SIG-M5 (cell line): ENCODE results near the gene BCKDHB.
"Not testable (repeated sequence)": the region's sequence is repeated elsewhere in the genome, so short reads cannot be mapped to it uniquely, and the experiment has no call there.

Experiments used
- DNase-seq: peaks from one replicate; lab custom pipeline; 2025; lab: John Stamatoyannopoulos, UW

BCKDHB gene

DNA sequence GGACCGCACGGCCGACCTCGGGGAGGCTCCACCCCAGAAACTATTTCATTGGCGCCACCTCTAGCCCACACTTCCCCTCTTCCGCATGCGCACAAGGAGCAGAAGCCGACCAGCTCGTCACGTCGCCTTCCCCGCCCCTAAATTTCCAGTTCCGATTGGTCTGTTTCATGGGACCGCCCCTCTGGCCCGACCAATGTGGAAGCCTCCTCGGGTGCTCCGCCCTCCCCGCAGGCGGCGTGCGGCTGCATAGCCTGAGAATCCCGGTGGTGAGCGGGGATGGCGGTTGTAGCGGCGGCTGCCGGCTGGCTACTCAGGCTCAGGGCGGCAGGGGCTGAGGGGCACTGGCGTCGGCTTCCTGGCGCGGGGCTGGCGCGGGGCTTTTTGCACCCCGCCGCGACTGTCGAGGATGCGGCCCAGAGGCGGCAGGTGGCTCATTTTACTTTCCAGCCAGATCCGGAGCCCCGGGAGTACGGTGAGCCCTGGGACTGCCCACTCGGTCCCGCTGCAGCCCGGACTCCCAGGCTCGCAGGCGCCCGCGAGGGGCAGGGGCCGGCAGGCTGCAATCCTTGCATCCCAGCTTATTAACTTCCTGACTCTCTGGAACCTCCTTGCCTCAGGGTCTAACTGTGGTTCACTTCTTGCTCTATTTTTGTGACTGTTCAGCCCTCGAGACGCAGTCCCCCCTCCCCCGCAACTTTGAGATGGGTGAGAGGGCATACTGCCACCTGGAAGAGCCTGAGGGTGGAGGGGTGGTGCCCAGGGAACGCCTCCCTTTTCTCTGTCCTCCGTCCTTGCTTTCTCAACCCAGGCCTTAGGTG is at the start of gene BCKDHB:
TSS of gene BCKDHB (plus strand) at position 254 of the 818 bp plus-strand sequence. CDS start at position 277, 23 bp downstream.
- peak; percentile 84 for DNase-seq

DNA sequence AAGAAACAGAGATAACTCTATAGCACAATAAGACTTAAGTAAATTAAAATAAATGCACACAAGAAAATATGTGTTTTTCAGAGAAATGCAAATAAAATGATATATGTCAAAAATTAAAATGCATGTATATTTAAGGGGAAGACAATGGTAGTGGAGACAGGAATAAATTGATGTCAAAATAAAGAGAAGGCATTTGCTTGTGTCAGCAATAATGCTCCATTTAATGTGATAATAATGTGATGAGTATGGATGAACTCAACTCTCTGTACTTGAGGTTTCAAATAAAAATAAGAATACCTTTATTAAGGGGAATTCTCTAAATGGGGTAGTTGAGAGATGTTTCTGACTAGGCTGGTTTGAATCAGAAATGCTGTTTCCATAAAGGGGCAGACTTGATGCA is 45.7 kb upstream of the BCKDHB start:
- no peak for DNase-seq

DNA sequence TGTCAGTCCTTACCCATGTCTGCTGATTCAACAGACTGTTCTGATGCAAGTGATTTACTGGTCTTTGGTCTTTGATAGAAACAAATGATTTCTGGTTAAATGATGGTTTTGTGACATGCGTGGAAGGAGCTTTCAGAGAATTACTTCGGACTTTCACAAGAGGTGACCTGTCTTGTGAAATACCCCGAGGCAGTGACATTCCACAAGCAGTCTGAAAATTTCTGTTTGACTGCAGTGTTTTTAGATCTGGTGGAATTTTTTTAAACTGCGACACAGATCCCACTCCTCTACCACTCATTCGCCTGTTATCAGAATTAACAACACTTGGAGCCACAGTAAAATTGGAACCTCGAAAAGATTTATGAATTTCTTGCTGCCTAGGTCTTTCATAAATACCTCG is 38.3 kb upstream of the BCKDHB start:
- not testable (repeated sequence) for DNase-seq

DNA sequence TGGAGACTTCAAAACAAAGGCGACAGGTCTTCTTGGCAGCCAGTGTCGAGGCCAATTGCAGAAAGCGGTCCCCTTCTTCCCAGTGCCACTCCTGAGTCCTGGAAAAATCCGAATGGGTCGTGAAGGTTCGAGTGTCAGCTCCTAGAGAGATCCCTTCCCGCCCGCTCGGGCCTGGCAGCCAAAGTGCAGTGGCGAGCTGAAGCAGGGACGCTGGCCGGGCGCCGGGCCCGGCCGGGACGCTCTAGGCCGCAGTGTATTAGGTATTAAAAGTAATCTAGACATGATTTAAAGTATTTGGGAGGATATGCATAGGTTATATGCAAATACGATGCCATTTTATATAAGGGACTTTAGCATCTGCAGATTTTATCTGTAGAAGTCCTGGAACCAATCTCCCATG is 36.0 kb upstream of the BCKDHB start:
- DNase-seq = not testable (repeated sequence)

DNA sequence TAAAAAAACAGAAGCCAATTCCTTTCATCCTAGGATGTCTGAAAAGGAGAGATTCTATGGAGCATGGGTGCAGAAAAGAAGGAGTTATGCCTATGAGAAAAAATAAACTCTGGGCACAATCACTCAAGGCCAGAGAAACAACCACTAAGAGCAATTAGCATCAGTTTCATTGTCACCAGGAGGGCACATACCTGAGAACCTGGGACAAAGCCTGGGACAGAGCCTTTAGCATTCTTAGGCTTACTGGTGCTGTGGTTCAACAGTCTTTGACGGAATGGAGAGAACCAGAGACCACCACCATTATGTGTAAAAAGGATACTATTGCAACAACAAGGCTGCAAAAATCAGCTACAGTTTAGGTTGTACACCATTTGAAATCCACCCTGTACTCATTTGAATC is 29.4 kb upstream of the BCKDHB start:
- DNase-seq = no peak

DNA sequence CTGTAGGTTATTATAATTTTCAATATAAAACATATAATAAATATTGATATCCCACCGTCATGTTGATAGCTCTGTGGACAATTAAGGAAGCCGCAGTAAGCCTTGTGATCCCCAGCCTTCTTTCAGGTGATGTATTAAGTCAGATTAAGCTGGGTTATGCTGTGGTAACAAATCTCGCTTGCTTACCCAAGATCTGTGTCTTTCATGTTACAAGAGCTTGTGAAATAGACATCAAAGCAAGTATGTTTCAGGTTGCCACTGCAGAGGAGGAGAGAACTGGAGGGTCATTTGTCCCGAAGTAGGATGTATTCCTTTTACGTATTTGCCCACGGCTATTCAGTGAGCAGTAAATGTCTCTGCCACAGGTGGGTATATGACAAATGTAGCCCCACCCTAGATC is 17.8 kb upstream of the BCKDHB start:
- no peak for DNase-seq

DNA sequence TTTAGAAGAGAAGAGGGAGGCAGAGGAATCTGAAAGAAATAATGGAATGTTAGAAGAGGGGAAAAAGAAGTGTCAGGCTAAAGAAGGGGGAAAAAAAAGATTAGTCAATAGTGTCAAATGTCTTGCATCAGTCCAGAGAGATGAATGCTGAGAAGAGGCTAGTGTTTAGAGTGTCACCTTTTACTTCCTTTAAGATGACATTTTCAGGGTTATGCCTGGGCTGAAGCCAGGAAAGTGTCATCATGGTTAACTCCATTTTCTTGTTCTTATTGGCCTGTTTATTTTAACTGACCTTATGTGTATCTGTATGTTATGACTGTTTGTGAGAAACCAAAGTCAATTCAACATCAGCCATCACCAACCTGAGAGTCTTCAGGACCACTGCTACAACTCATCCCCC is 15.0 kb upstream of the BCKDHB start:
- DNase-seq = no peak

DNA sequence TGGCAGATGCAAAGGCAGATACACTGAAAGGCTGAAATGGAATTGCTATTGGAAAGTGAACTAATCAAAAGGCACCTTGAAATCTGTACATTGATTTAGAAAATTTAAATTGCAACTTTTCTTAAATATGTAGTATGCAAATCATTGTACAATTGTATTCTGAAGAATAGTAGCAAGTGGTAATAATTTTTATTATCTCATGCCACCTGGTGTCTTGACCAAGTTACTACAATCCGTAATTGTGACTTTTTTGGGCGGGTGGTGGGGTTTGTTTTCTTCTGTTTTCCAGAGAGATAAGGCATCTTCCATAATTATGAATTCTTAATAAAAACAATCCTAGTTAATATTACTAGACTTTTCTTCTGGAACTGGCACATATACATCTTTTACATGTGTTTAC is 12.5 kb upstream of the BCKDHB start:
- DNase-seq = no peak

DNA sequence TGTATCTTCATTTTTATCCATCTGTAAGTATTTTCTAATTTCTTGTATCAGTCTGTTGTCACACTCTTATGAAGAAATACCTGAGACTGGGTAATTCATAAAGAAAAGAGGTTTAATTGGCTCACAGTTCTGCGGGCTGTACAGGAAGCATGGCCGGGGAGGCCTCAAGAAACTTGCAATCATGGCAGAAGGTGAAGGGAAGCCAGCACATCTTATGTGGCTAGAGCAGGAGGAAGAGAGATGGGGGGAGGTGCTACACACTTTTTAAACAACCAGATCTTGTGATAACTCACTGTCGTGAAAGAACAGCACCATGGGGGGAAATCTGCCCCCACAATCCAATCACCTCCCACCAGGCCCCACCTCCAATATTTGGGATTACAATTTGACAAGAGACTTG is 10.9 kb upstream of the BCKDHB start:
- no peak for DNase-seq

DNA sequence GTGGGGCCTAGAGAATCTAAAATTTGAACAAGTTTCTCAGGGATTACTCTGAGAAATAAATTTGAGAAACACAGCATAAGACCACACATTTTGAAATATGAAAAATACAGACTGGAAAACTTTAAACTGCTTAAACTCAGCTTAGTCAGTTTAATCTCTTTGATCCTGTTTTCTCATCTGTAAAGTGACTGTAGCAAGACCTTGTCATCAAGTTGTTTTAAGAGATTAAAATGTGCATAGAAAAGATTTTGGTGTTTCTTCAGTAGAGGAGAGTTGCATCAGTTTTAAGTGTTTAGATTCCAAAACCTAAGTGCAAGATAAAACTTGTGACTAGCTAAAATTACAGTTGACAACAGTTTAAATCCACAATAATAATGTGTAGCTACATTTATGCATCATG is 8.1 kb upstream of the BCKDHB start:
- DNase-seq = no peak

DNA sequence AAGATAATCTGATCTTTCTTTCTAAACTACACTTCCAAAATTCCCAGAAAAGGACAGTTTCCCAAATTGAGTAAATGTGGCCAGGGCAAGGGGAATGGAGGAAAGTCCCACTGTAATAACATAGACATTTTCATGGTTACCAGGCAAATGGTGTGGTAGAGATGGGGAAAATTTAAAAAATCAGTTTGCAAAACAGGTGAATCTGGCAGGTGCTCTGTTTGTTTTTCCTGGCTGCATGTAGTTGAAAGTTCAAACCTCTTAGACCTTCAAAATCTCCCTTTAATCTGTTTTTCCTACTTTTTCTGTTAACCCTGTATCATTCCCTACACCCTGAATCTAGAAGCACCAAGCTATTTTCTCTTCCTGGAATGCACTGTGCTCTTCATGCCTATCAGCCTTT is 2.0 kb upstream of the BCKDHB start:
- DNase-seq = no peak

DNA sequence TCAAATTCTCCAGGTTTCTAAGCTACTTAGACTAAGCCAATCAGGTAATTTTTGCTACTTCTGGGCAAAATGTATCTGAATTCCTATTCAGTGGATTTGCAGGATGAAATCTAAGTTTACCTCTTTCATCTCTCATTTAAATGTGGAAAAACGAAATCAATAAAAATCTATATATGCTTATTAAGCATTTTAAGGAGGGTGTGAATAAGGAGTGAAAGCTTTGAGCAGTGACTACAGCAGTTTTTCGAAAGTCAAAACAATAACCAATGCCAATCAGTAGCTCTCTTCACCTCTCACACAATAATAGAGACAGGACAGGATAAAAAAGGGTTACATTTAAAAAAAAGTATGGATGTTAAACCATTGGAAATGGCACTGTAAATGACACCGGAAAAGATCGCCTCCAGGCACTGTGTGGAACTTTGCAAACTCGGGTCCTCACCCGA is 476 bp upstream of the BCKDHB start:
- DNase-seq = no peak

DNA sequence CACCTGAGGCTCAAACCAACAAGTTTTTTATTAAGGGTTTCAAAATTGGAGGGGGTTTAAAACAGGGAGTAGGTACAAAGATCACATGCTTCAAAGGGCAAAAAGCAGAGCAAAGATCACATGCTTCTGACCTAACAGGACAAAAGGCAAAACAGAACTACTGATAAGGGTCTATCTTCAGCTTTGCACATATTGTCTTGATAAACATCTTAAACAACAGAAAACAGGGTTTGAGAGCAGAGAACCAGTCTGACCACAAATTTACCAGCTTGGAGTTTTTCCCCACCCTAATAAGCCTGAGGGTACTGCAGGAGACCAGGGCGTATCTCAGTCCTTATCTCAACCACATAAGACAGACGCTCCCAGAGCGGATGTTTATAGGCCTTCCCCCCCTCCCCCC is 16.1 kb downstream of the BCKDHB start:
- not testable (repeated sequence) for DNase-seq

DNA sequence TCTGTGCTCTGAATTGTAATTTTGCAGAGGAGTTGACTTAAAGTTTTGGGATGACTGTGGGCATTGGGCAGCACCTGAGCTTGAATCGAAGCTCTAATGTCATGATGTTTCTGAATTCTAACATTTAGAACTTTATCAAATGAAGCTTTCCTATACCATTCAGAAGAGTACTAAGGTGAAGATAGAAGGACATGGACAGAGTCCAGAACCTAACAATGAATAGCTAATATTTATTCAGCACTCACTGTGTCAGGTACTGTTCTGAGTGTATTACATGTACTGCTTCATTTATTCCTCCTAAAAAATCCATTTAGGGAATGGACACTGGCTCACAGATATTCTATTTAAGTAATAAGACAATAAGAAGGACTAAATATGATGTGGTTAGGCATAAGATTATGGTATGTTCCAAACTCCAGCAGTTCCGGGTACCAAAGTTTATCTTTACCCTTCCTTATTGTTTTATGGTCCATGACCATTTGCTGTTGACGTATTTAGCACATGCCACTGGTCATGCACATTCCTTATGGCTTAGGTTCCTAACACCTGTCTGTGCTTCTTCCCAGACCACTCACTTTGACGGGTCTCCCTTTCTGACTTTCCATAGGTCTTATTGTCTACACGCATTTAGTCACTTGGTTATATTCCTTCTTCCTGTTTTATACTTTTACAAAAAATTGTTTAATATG is 20.3 kb downstream of the BCKDHB start:
- DNase-seq = no peak

DNA sequence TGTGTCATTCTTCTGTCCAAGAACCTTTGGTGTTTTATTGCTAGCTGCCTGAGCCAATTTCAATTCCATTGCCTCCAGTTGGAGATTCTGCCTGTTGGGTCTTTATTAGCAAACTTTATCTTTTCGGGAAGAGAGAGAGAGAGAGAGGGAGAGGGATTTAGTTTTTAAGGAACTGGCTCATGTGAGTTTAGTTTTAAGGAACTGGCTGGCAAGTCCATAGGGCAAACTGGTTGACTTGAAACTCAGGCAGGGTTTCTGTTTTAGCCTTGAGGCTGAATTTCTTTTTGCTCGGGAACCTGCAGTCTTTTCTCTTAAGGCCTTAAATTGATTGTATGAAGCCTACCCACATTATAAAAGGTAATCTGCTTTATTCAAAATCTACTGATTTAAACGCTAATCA is 23.0 kb downstream of the BCKDHB start:
- no peak for DNase-seq

DNA sequence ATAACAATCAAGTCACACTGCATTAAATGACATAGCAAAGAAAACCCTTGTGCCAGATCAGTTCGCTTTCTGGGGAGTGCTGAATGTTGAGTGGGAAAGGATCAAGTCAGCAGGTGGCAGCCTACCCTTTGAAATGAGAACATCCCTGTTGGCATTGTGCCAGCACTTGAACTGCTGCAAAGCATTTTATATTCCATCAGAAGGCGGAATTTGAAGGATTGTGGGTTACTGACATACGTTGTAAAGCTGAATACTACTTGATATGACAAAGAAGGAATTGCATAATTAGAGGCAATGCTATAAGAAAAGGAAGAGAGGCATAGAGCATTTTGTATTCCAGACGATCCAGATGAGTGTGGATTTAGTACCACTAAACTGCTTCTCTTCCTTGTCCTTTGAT is 26.5 kb downstream of the BCKDHB start:
- no peak for DNase-seq

DNA sequence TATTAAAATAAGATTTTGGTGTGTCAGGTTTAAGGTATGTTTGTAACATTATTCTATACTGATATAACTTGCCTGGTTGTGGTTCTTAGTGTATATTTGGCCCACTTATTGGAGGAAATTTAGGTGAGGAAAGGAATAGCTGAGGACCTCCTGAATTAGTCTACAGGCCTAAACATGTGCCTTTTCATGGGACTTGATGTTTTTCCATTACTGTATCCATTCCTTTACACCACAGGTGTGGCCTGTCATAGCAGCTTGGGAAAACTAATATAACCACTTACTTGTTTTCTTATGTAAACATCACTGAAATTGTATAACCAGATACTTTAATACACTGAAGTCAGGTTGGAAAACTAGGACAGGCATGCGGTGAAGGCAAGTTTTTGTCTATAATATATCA is 27.6 kb downstream of the BCKDHB start:
- DNase-seq = no peak

DNA sequence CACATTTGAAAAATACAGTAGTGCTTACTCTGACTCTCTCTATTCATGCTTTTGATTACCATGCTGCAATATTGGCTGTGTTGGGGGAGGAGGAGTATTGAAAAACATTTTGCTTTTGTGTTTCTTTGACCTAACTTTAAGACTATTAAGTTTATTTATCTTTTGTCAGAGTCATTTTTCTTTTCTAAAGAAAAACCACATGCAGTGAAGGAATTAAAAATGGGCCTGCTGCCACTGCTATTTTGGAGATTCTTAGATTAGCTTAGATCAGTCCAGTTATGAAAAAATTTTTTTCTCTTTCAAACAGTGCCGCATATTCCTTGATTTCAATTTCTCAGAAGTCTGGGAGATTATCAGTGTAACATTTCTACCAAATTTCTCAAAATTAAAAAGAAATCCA is 36.1 kb downstream of the BCKDHB start:
- DNase-seq = no peak

DNA sequence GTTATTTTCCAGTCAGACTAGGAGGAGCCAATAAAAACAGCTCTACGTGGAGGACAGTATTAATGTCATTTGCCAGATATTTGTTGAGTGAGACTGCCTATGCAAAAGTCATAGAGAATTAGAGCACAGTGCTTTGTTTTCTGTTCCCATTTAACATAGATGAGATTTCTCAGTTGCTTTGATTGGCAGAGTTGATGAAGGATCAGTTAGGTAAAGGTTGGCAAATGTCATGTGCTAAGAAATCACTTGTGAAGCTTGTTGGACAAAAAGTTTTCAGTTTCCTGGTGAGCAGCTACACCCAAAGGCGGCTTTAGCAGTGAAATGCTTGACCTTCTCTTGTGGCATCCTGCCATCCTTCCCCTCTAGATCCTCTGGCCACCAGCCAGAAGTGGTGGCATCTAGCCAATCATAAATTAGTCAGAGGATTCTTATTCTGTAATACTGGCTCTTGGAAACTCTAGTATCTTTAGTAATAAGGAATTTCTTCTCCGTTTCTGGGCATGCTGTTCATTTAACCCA is 37.0 kb downstream of the BCKDHB start:
- no peak for DNase-seq

DNA sequence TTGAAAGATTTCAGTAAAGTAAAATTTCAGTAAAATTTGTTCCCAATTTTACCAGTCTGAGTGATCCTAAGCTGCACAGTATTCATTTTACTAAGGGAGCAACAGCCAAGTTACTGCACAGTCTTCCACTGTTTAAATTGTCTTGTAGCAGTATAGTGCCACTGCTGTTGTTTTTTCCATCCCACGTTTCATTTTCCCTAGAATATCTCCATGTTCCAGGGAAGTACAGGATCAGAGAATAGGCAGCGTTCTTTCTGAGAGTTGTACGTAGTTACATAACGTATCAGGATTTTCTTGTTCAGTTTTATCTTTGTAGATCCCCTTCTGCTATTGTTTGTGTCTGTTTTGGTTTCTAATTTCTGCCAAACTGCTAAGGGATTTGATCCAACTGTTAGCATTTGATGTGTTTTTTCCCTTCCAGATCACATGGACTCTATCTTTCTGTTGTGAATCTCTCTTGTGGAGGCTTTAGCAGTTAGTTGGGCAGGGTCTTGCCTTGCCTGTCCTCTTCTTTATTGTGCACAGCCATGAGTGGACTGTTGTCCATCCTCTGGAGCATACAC is 38.4 kb downstream of the BCKDHB start:
- DNase-seq = no peak

DNA sequence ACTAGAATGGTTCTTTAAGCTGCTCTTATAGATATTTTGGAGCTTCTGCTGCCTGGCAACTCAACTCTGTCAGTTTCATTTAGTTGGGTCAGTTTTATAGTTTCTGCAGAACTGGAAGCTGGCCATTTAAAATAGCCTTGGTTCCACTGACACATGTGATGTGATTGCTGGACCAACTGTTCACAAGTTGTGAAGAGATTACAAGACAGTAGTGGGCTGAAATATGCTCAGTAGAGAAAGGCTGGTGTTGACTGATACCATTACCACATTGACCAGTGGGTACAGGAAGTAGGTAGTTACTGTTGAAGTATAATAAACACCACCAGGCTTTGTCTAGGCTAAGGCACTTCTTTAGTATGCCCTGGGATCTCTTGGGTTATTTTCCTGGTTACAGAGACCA is 39.0 kb downstream of the BCKDHB start:
- no peak for DNase-seq

DNA sequence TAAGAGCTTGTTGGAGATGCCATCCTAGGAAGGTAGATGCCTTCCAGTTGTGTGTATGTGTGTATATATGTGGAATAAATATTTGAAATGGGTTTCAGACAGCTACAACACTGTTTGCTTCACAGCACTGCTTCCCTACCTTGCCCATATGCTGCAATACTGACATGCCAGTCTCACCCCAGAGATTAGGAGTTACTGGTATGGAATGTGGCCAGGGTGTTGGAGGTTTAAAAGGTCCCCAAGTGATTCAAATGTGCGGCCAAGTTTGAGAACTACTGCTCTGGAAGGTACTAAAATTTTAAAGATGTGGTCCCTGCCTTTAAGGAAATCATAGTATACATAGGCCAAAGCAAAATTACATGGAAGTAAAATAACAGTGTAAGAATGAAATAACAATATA is 39.5 kb downstream of the BCKDHB start:
- DNase-seq = no peak

DNA sequence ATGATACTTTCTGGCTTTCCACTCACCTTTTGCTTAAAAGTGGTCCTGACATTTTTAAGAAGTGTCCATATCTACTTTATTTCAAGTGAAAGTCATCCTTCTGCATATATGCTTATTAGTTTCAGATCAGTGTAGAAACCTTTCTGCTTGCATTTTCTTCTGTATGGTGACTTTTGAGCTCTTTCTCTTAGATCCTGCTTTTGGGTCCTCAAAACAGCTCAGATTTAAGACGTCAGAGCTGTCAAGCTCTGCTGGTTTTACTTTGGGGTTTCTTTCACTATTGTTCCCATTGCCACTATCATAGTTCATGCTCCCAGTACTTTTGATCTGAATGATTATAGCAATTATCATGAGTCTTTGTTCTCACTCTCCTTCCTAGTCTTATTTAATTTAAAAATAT is 41.7 kb downstream of the BCKDHB start:
- no peak for DNase-seq
